ENCODE measurements around the gene AK1.

AK1 gene

DNA sequence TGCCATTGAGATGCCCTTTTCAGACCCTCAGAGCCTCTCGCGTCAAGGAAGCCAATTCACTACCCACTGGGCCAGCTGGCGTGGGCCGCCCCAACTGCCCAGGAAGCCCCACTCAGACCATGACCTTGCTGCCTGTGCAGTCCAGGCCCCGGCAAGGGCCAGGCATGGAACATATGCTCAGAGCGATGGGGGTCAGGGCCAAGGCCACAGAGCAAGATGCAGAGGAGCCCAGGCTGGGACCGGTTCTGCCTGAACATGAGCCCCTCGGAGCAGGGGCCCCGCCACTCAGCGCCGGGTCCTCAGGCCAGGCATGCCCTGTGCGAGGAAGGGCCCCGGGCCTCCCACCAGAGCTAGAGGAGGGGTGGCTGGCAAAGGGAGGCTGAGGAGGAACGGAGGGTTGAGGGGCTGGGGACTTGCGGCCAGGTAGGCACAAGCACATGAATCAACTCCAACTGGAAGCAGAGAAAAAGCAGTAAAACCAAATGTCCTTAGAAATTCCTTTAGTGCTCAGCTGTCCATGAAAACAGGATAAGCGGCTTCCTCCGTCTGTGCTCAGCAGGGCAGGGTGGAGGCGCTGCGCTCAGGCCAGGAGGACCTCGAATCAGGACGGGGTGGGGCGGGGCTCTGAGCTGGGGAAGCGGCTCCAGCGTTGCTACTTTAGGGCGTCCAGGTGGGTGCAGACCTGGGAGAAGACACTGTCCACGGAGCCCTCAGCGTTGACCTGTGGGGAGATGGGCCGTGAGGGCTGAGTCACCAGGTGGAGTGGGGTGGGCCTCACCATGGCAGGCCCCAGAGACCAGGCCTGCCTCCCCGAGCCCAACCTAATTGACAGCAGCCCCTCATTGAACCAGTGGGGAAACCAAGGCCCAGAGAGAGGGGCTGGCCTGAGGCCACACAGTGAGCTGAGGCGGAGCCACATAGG is 9.9 kb downstream of the AK1 start:
- no peak for DNase-seq (ENCODE audit: low spot score)

DNA sequence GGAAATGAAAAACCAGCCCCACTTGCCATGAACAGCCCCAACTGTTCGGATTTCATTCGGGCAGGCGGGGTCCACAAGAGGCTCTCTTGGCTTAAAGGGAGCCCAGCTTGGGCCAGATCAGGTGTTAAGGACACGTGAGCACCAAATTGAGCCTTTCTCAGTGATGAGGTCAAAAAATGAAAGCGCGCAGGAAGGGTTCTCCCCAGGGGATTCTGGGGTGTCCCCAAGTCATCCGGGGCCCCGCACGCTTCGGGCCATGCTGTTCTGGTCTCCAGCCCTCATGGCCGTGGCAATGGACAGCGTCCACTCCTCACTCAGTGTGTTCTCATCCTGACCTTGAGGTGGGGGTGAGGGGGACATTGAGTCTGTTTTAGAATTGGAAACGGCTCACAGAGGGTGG is 10.9 kb downstream of the AK1 start:
- DNase-seq (ENCODE audit: low spot score): no peak

DNA sequence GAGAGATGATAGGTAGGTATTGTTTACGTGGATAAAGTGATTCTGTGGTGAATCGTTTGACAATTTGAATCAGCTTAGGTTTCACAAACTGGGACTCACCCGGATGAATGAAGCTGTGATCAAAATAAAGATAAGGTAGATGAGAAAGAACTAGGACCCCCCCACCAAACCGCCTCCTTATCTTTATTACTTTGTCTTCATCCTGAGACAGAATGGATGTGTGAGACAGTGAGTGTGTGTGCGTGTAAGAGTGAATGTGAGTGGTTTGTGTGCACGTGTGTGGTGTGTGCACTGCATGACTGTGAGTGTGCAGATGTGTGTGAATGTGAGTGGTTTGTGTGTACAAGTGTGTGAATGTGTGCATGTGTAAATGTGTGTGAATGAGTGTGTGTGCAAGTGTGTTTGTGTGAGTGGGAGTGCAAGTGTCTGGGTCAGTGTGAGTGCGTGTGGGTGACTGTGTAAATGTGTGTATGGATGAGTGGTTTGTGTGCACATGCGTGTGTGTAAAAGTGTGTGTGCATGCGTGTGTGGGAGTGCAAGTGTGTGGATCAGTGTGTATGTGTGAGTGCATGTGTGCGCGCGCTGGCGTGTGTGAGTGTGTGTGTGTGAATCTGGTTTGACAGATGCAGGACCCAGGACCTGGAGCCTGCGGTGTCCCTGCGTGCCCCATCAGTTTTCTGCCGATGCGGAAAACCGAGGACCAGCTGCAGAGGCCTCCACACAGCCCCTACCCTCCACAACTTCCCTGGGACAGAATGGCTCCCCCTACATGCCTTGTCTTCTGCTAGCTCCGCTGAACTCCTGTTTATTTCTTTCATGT is 11.6 kb downstream of the AK1 start:
- no peak for DNase-seq (ENCODE audit: low spot score)

DNA sequence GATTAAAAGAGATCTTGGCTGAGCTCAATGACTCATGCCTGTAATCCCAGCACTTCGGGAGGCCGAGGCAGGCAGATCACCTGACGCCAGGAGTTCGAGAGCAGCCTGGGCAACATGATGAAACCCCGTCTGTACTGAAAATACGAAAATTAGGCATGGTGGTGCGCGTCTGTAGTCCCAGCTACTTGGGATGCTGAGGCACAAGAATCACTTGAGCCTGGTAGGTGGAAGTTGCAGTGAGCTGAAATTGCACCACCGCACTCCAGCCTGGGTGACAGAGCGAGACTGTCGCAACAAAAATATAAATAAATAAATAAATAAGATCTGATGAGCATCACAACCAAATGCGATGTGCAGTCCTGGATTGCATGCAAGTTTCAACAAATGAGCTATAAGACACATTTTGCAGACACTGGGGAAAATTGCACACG is 14.3 kb downstream of the AK1 start:
- no peak for DNase-seq (ENCODE audit: low spot score)

DNA sequence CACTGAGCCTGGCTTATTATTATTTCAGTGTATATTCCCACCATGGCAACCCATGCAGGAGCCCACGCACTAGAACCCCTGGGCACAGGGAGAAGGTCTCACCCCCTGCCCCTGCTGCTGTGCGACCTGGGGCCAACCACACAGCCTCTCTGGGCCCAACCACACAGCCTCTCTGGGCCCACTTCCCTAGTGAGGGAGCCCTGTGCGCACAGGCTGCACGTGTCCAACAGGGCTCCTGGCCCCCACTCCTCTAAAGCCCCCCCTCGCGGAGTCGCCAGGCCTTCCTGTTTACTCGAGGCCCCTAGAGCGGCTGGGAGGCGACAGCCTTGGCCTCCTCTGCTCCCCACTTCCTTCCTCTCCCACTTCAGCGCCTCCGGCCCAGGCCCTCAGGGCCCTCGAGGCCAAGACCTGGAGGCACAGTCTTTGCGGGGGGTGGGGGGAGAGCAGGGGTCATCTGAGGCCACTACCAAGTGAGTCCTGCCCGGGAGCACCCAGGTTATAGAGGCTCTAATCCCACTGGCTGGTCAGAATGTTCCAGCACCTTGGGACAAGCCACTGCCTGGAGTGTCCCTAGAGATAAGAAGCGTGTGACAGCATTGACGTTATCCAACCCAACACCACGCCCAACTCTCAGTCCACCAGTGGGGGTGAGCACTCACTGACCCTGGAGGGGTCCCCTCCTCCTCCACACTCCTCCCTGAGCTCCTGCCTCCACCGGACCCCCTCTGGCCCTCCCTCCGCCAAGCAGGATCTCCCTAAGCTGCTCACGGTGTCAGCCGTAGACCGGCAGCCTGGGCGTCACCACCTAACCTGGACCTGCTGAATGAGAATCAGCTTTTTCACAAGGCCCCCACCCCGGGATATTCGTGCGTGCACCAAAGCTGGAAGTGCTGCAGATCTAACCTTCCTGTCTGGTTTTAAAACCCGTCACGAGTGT is 15.1 kb downstream of the AK1 start:
- DNase-seq (ENCODE audit: low spot score): no peak

DNA sequence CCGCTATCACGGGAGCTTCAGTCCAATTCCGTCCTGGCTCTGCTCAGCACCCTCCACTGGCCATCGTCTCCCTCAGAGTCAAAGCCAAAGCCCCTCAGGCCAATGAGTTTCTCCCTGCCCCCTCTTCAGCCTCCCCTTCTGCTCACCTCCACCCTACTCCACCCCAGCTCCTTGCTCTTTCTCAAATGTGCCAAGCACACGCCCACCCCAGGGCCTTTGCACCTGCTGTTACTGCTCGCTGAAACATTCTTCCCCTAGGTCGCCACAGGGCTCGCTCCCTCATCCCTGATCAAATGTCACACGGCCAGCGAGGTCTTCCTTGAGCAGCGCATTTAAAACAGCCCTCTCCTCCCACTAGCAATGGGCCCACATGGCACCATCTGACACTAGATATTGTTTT is 16.7 kb downstream of the AK1 start:
- DNase-seq (ENCODE audit: low spot score): no peak

DNA sequence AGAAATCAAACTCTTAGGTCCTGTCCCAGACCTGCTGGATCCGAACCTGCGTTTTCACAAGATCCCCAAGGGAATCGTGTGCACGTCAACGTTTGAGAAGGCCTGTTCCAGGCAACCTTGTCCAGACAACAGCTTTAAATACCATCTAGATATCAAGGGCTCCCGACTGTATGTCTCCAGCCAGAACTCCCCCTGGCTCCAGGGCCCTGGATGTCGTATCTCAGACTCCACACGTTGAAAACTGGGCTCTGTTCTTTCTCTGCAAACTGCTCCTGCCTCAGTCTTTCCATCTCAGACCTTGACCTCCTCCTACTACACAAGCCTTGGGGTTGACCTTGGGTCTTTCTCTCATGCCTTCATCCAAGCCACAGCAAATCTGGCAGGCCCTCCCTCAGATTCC is 17.2 kb downstream of the AK1 start:
- no peak for DNase-seq (ENCODE audit: low spot score)

DNA sequence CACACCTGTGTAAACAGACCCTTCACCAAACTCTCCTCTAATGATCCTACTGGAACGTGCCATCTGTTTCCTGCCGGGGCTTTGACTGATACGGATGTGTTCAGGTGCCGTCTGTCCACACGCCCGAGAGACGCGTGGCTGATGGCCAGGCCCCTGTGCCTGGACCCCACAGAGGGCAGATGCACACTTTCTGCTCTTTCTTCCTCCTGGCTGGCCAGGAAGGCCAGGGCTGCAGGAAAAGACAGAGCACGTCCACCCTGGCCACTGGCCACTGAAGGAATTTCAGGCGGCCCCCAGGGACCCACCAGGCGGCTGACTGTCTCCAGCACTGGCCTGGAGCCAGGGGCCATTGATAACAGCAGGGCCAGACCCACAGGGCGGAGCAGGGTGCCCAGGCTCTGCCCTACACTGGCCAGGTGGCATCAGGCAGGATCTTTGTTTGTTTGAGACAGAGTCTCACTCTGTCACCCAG is 19.4 kb downstream of the AK1 start:
- peak; percentile 74 for DNase-seq (ENCODE audit: low spot score)

DNA sequence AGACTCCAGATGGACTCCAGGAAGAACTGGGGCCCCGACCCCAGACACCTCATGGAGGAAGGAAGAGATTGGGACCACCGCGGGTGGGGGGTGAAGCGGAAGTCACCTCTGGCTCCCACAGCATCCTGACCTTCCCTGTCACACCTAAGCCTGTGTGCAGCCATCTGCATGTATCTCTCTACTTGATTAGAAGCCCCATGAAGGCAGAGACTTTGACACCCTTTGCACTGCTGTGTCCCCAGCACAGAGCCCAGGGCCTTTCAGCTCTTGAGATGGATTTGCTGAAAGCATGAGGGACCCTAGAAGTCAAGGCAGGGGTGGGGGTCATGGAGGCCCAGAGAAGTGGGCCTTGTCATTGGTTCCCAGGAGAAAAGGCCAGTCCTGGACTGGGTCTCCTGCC is 20.2 kb downstream of the AK1 start:
- DNase-seq (ENCODE audit: low spot score): no peak

DNA sequence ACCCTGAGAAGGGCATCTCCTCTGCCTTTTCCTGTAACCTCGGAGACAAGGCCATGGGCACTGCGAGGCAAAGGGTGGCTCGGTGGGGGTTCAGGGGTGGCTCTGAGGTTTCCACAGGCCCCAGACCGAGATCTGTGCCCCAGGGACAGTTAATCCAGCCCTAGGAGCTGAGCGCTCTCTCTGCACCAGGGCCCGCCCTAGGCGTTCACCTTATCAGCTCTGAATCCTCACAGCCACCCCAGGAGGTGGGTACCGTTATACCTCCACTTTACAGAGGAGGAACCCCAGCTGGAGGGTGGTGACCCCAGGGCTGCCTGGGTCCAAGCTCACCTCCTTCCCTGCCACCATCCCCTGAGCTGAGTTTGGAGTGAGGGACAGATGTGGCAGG is 20.8 kb downstream of the AK1 start:
- DNase-seq (ENCODE audit: low spot score): no peak

DNA sequence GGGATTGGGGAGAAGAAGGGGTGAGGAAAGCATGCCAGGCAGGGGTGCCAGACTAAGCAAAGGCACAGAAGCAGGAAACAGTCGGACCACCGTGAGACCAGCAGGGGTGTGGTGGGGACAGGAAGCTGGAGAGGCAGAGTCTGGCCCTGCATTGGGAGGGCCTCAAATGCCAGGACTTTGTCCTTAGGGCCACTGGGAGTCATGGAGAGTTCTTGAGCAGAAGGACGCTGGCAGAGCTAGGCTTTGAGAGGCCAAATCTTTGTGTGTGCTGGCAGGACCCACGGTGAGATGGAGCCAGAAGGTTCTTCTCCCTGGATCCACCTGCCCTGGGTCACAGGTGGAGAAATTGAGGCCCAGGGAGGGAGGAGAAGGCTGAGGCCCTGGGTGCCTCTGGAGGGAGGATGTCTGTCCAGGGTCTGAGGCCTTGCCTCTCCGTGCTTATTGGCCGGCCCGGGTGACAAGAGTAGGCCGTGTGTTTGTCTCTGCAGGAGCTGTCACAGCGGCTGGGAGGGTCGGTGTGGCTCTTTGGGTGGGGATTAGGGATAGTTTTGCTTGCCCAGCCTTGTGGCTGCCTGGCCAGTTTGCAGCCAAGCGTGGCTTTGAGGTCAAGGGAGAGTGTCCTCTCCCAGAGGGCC is 21.3 kb downstream of the AK1 start:
- no peak for DNase-seq (ENCODE audit: low spot score)

DNA sequence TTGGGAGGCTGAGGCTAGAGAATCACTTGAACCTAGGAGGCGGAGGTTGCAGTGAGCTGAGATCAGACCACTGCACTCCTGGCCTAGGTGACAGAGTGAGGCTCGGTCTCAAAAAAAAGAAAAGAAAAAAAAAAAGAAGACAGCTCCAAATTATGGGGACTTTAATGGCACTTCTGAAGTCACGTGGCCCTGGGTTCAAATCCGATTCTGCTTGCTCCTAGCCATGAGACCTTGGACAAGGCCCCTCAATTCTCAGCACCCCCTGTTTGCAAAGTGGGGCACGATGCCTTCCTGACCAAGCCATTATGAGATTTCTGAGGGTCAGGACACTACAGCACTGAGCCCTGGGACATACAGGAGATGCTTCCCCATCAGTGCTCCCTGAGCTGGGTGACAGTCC is 22.0 kb downstream of the AK1 start:
- no peak for DNase-seq (ENCODE audit: low spot score)

DNA sequence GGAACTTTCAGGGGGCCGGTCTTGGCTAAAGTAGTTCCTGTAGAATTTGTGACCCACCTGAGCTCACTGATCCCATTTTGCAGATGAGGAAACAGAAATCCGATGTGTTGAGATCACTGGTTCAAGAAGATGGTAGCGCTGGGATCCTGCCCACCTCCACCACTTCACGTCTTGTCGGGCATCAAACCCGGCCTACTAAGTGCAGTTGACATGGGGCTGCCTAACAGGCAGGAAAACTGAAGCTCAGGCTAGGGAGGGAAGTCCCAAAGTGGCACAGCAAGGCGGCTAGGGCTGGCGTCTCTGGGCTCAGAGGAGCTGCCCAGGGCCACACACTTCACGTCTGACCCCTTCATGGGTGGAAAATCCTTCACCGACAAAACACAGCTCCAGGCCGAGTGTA is 22.5 kb downstream of the AK1 start:
- DNase-seq (ENCODE audit: low spot score): no peak

DNA sequence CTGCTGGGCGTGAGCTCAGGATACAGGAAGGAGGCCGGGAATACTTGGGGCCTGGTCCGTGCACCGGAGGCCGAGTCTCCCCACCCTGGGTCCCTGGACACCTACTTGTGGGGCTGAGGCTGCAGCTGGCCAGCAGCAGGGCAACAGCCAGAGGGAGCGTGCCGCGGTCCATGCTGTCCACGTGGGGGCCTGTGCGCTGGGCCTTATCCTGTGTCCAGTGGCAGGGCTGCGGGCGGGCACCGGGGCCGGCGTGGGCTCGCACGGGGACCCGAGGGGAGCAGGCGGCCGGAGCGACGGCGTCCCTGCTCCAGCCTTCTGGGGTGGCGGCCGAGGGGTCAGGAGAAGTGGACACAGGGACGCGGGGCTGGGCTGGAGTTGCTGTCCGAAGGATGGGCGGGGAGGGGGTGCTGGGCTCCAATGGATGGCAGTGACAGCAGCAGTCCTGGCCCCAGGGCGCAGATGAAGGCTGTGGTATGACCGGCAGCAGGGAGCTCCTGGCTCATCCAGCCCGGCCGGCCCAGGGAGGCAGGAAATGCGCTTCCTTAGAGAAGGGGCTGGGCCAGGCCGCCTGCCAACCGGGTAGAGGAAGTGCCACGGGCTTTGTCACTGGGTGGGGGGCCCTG is 23.2 kb downstream of the AK1 start, which contains the start of gene ENG:
Gene ENG (minus strand): TSS at position 475 of the 623 bp plus-strand sequence. CDS start 303 bp downstream, at position 172.
- peak; percentile 76 for DNase-seq (ENCODE audit: low spot score)

DNA sequence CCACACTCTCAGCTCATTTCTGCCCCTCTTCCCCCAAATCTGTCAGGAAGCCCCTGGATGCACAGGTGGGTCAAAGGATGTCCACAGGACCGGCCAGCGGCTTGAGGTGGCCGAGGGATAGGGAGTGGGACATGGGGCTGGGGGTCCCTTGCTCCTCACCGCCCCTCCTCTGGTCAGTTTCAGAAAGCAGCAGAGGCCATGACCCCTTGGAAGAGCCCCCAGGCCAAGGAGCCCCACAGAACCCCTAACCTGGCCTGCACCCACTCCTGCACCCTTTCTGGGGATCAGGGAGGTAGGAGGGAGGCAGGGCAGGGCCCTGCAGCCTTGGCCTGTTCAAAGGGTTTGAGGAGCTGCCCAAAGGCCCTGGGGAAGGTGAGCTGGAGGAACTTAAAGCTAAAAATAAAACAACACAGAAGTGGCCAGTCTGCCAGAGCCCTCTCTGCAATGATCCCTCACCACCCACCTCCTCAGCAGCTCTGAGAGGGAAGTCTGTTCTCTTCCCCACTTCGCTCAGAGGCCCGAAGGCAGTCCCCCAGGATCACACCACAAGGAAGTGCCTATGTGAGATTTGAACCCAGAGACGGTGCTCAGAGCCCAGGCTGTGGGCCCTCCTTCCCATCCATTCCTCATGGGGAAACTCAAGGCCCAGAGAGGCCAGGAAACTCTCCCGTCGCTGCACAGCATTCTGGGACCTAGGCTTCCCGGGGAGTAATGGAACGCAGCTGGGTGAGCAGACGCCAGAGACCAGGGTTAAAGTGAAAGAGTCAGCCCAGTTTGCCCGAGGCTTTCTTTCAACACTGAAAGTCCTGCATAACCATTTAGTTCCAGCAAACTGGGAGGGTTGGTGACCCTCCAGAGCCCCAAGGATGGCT is 23.9 kb downstream of the AK1 start:
- no peak for DNase-seq (ENCODE audit: low spot score)

DNA sequence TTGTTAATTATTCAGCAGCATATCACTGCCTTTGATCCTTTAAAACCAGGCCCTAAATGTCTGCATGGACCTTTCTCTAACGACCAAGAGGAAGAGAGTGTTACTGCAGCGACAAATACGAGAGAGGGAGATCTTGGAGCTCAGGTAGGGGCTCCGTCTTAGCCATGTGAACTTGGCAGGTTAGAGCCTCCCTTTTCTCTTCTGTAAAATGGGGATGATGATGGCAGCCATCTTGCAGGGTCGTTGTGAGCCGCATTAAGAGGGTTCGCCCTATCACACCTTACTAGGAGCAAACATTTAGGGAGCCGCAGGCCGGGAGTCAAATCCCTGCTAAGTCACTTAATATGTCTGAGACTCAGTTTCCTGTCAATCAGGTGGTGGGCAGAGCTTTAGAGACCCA is 24.6 kb downstream of the AK1 start:
- DNase-seq (ENCODE audit: low spot score): no peak

DNA sequence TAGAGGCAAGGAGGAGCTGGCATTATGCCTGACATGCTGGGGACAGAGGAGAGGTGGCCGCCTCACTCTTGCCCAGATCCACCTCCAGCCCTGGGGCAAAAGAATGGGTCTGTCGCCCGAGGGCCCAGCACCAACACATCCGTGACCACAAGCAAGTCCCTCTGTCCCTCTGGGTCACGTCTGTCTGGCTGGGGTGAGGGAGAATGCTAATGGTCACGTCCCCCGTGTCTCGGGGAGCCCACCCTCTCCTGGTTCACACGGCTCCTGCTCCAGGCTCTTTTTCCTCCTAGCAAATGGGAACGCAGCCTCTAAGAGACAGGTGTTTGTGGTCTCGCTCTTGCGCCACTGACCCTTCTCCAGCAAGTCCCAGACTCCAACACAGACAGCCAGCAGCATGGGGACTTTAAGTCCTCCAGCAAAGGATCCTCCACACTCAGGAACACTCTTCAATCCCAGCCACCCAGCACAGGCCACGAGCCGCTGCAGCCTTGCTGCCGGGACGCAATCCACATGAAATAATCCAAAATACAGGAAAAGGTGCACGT is 27.1 kb downstream of the AK1 start:
- DNase-seq (ENCODE audit: low spot score): no peak

DNA sequence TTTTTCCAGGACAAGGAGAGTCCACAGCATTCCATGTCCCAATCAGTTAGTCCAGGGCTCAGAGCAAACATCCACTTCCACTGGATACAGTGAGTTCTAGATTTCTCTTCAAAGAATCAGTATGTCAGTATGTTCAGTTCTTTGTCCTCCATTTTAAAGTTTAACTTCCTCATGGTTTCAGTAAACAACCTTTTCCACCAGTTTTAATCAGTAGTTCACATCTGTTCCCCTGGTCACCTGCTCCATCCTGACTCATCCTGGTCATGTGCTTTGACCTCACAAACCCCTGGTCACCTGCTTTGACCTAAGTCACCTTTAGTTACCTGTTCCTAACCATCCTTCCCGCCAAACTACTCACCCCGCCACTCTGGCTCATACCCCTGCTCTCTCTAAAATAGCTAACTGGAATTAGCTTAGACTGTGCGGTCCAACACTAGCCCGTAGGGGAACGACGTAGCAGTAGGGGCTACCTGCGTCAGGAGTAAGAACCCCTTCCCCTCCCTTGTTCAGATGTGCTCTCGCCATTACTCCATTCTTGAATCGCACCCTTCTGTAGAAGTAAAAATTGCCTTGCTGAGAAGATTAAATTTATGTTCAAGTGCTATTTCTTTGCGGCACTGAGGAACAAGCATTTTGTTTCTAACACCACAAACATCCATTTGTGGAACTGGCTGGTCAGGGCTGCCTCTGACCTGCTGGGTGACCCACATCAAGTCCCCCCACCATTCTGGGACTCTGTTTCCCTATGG is 28.5 kb downstream of the AK1 start:
- no peak for DNase-seq (ENCODE audit: low spot score)
